SJSA1 (cell line): ENCODE data around the gene C20orf96. TPM values are rescaled to one million over a fixed set of nuclear protein-coding genes. Genes with fewer than 3 reads are reported as not detected.

Source experiments
- total RNA-seq: library from RNA; depleted of rRNA; stranded (reverse); fragments of >200 nt; shearing (Covaris generic); gene quantifications from 2 replicates; pipeline ENCODE4 v1.2.3, GENCODE V29; 2014; rRNA removed

The C20orf96 gene
- total RNA-seq, 1 experiment from 2014 or later: 0.58 TPM

Other genes starting within 250 kb of the C20orf96 start
- not detected in 2 replicates for gene DEFB125, start 203.1 kb downstream of the C20orf96 start, total RNA-seq
- gene DEFB126, start 148.2 kb downstream of the C20orf96 start, total RNA-seq: not detected in 2 replicates
- not detected in 2 replicates for gene DEFB127, start 133.3 kb downstream of the C20orf96 start, total RNA-seq
- not detected in 2 replicates for gene DEFB128, start 101.0 kb downstream of the C20orf96 start, total RNA-seq
- gene DEFB129, start 63.5 kb downstream of the C20orf96 start, total RNA-seq: not detected in 2 replicates
- not detected in 2 replicates for gene DEFB132, start 33.0 kb downstream of the C20orf96 start, total RNA-seq
- gene ZCCHC3, start 6.8 kb upstream of the C20orf96 start, total RNA-seq: 25.2 and 29.4 TPM in 2 replicates
- gene SOX12, start 34.8 kb upstream of the C20orf96 start, total RNA-seq: 3.6 TPM in 2 replicates
- gene NRSN2, start 56.4 kb upstream of the C20orf96 start, total RNA-seq: 37.5 and 43.1 TPM in 2 replicates
- gene TRIB3, start 90.0 kb upstream of the C20orf96 start, total RNA-seq: 29.0 and 37.2 TPM in 2 replicates
- gene RBCK1, start 117.5 kb upstream of the C20orf96 start, total RNA-seq: 78.4 and 98.8 TPM in 2 replicates
- gene TBC1D20, start 171.8 kb upstream of the C20orf96 start, total RNA-seq: 19.5 and 20.1 TPM in 2 replicates